HepG2 (cell line): ENCODE data around the gene TREML1. TPM values are rescaled to one million over a fixed set of nuclear protein-coding genes. Genes with fewer than 3 reads are reported as not detected.

Experiments
- ATAC-seq: fragments of 200-7000 bp; cut with Tn5 transposase; 3 replicates; pipeline ENCODE4 v1.9.1; 2020; ENCODE audit warnings: mild to moderate bottlenecking, moderate library complexity
- BruUV-seq: library from RNA; stranded (reverse); fragments of 400-500 nt; replicated peaks from 2 replicates; lab custom pipeline; 2021; lab: Mats Ljungman, UMichigan
- CTCF ChIA-PET: fragments of 300-600 bp; formaldehyde crosslinking; extraction: SDS; loops from one replicate; lab custom pipeline; 2021; ENCODE audit warnings: low total read pairs, inconsistent platforms, low intra/inter-chr PET ratio; lab: Yijun Ruan, JAX
- POLR2A ChIA-PET: fragments of 350-600 bp; sonication (Branson Sonifier 250); formaldehyde crosslinking; loops from one replicate; lab custom pipeline; 2020; ENCODE audit warnings: antibody characterized with exemption, inconsistent platforms; lab: Yijun Ruan, JAX
- DNase-seq: peaks from one replicate; pipeline ENCODE4 v3.0.0-alpha.2; 2015; ENCODE audit warnings: low spot score
- FAIRE-seq: peaks from 3 replicates; lab custom pipeline; 2011; peaks lifted over from hg19 to GRCh38; lab: Jason Lieb, UNC
- H2AFZ ChIP-seq: one replicate; pipeline ENCODE4 v1.6.1; 2011; ENCODE audit warnings: low read length, inconsistent platforms
- H3K27ac ChIP-seq: fragments of 300-600 bp; 3 replicates; pipeline ENCODE4 v1.8.0; 2011; ENCODE audit warnings: mixed run types, mild to moderate bottlenecking, mixed read lengths, low read length, inconsistent platforms; ENCODE audit not compliant: insufficient read depth; ENCODE audit errors: extremely low read length
- H3K27me3 ChIP-seq, 2 experiments: fragments of 200-600 bp in 1 of 2; 2 replicates in 1 of 2; 3 replicates in 1 of 2; pipeline versions ENCODE4 v1.6.0 to v1.8.0; 2011; ENCODE audit warnings: low read length in 2 of 2, mild to moderate bottlenecking in 2 of 2, moderate library complexity in 2 of 2, inconsistent platforms in 1 of 2; ENCODE audit not compliant: insufficient read depth in 2 of 2, control insufficient read depth in 1 of 2
- H3K36me3 ChIP-seq, 2 experiments: fragments of 200-600 bp in 1 of 2; replicated peaks in 1 of 2; 2 replicates in 1 of 2; 3 replicates in 1 of 2; pipeline versions ENCODE4 v1.5.1 to v1.8.0; 2011; ENCODE audit warnings: low read length in 2 of 2, inconsistent platforms in 1 of 2; ENCODE audit not compliant: insufficient read depth in 2 of 2, control insufficient read depth in 1 of 2
- H3K4me1 ChIP-seq: 2 replicates; pipeline ENCODE4 v1.5.1; 2012; ENCODE audit warnings: low read length, inconsistent platforms; ENCODE audit not compliant: insufficient read depth
- H3K4me2 ChIP-seq: 2 replicates; pipeline ENCODE4 v1.6.0; 2011; ENCODE audit warnings: low read depth, low read length, inconsistent platforms
- H3K4me3 ChIP-seq, 3 experiments: fragments of 200-600 bp in 1 of 3; sonication (generic), shearing (Covaris generic) in 1 of 3; replicated peaks in 1 of 3; 2 replicates each; pipeline ENCODE4 v1.5.1; 2011 to 2016; ENCODE audit warnings: low read length in 3 of 3, inconsistent platforms in 2 of 3, low read depth in 2 of 3, mild to moderate bottlenecking in 2 of 3, control low read depth in 1 of 3, mixed read lengths in 1 of 3; ENCODE audit not compliant: insufficient read depth in 1 of 3
- H3K79me2 ChIP-seq: one replicate; pipeline ENCODE4 v1.6.1; 2011; ENCODE audit warnings: low read length, inconsistent platforms; ENCODE audit not compliant: insufficient read depth
- H3K9ac ChIP-seq: 2 replicates; pipeline ENCODE4 v1.6.0; 2011; ENCODE audit warnings: mild to moderate bottlenecking, low read depth, low read length, inconsistent platforms; ENCODE audit not compliant: insufficient read depth
- H3K9me3 ChIP-seq: 2 replicates; pipeline ENCODE4 v1.5.1; 2012; ENCODE audit warnings: mild to moderate bottlenecking, low read length
- H4K20me1 ChIP-seq: 2 replicates; pipeline ENCODE4 v1.6.0; 2011; ENCODE audit warnings: inconsistent platforms, mild to moderate bottlenecking, low read length, moderate library complexity; ENCODE audit not compliant: insufficient read depth
- ELF3 ChIP-seq: IDR thresholded peaks from 2 replicates; pipeline ENCODE4 v1.6.1; 2016; ENCODE audit warnings: missing genetic modification reagents, missing compliant biosample characterization
- FOXC1 ChIP-seq: sonication (generic); formaldehyde crosslinking; IDR thresholded peaks from 2 replicates; pipeline ENCODE4 v1.8.0; 2022; ENCODE audit warnings: mild to moderate bottlenecking, missing genetic modification reagents, borderline replicate concordance
- HNRNPK ChIP-seq: fragments of 200-400 bp; formaldehyde crosslinking; IDR thresholded peaks from 2 replicates; pipeline ENCODE4 v1.6.1; 2018; ENCODE audit warnings: low read length, low read depth, moderate library complexity, mild to moderate bottlenecking; ENCODE audit not compliant: poor library complexity, severe bottlenecking
- MED13 ChIP-seq: sonication (generic); formaldehyde crosslinking; IDR thresholded peaks from 2 replicates; pipeline ENCODE4 v1.5.0; 2020; ENCODE audit warnings: missing genetic modification reagents
- PHB2 ChIP-seq: fragments of 450-650 bp; IDR thresholded peaks from 2 replicates; pipeline ENCODE4 v1.6.1; 2018; ENCODE audit not compliant: partially characterized antibody
- REXO4 ChIP-seq: sonication (generic); formaldehyde crosslinking; IDR thresholded peaks from 2 replicates; pipeline ENCODE4 v1.8.0; 2022; ENCODE audit warnings: missing genetic modification reagents, mild to moderate bottlenecking, borderline replicate concordance
- ZBTB33 ChIP-seq: sonication (generic); formaldehyde crosslinking; IDR thresholded peaks from 2 replicates; pipeline ENCODE4 v1.4.0; 2020; ENCODE audit warnings: missing genetic modification reagents
- ZNF34 ChIP-seq: sonication (generic); formaldehyde crosslinking; IDR thresholded peaks from 2 replicates; pipeline ENCODE4 v1.4.0; 2020; ENCODE audit warnings: mild to moderate bottlenecking, missing genetic modification reagents, borderline replicate concordance
- ZNF550 ChIP-seq: sonication (generic); formaldehyde crosslinking; IDR thresholded peaks from 2 replicates; pipeline ENCODE4 v1.4.0; 2020; ENCODE audit warnings: mild to moderate bottlenecking, missing genetic modification reagents, borderline replicate concordance
- ZNF761 ChIP-seq: sonication (generic); formaldehyde crosslinking; conservative IDR thresholded peaks from 2 replicates; pipeline ENCODE4 v1.4.0; 2020; ENCODE audit warnings: mild to moderate bottlenecking, missing genetic modification reagents
- WGBS: methylation state at CpG from one replicate; pipeline ENCODE4 v1.1.6; 2017; ENCODE audit warnings: low lambda C conversion rate; 5-methylcytosine and 5-hydroxymethylcytosine counted together
- in situ Hi-C: cut with HindIII; loops from 2 replicates; pipeline ENCODE4 v1.10.0; 2017; ENCODE audit warnings: low pct_unique_long_range_greater_than_20kb; ENCODE audit not compliant: extremely low pct_ligation_motif_present
- intact Hi-C: fragments of 100-400 bp; cut with micrococcal nuclease; formaldehyde crosslinking; loops from one replicate; pipeline ENCODE4 v1.10.0; 2022; ENCODE audit not compliant: unreplicated experiment
- polyA plus RNA-seq, 8 experiments: library from polyadenylated mRNA; depleted of rRNA in 3 of 8; stranded (reverse) in 7 of 8; unstranded in 1 of 8; fragments of >200 nt; fragmentation: Illumina TruSeq in 4 of 8; extraction: Trizol in 4 of 8; gene quantifications; 2 replicates each; pipeline versions ENCODE4 v1.2.1 to v1.2.3, GENCODE V29; 2011 to 2016; ENCODE audit warnings: low read depth in 4 of 8, missing spikeins in 1 of 8, mixed read lengths in 1 of 8; ENCODE audit not compliant: insufficient read depth in 1 of 8
- total RNA-seq, 5 experiments: library from RNA; depleted of rRNA; stranded (reverse); fragments of >200 nt; fragmentation: Illumina TruSeq; extraction: Trizol; gene quantifications; 2 replicates each; pipeline ENCODE4 v1.2.3, GENCODE V29; 2016; ENCODE audit warnings: low read depth in 1 of 5
- TF ChIP-seq, protein P1 (sequence below): sonication (generic); formaldehyde crosslinking; IDR thresholded peaks from 2 replicates; pipeline ENCODE4 v1.5.0; 2020; ENCODE audit warnings: missing genetic modification reagents

TREML1 gene
- total and polyA plus RNA-seq, 2 of the 13 experiments (the other 11 are each of a cell fraction or from before 2014, with no cell fraction given), result not detected

- POLR2A ChIA-PET, result no interaction called here
- CTCF ChIA-PET, result no interaction called here
- H3K4me2 ChIP-seq, result no peak overlapping the region
- H3K9me3 ChIP-seq, result no peaks in the 10 kb centered on the region
- no peak overlapping the region for H2AFZ ChIP-seq
- H3K79me2 ChIP-seq, result no peaks in the 10 kb centered on the region
- no TSS peak for BruUV-seq
- H3K27ac ChIP-seq, result no peak overlapping the region
- H3K4me1 ChIP-seq, result no peaks in the 10 kb centered on the region
- no peaks in the 10 kb centered on the region for H4K20me1 ChIP-seq
- H3K4me3 ChIP-seq, result no peak overlapping the region
- H3K9ac ChIP-seq, result no peak overlapping the region
- no peaks in the 10 kb centered on the region for H3K36me3 ChIP-seq
- intact Hi-C loops, result no loop called here
- FAIRE-seq (no peak), ATAC-seq (no peak), DNase-seq (no peak)
- in situ Hi-C loops, result no loop called here
- WGBS, result 25% methylated on average over 1 of the region's 1 CpG
- peaks cover 0 to 5% of the 10 kb centered on the region in 2 experiments; a peak in 2 of 5 replicates for H3K27me3 ChIP-seq
- TF ChIP-seq FOXC1 (CRISPR knock-in tag) (no peak), ZBTB33 (no peak), ZNF761 (CRISPR knock-in tag) (no peak), REXO4 (CRISPR knock-in tag) (no peak), ZNF34 (CRISPR knock-in tag) (no peak), MED13 (no peak), HNRNPK (no peak), PHB2 (no peak), ZNF550 (CRISPR knock-in tag) (no peak), ELF3 (CRISPR knock-in tag) (no peak)
- TF ChIP-seq, protein P1, sequence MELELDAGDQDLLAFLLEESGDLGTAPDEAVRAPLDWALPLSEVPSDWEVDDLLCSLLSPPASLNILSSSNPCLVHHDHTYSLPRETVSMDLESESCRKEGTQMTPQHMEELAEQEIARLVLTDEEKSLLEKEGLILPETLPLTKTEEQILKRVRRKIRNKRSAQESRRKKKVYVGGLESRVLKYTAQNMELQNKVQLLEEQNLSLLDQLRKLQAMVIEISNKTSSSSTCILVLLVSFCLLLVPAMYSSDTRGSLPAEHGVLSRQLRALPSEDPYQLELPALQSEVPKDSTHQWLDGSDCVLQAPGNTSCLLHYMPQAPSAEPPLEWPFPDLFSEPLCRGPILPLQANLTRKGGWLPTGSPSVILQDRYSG (CRISPR knock-in tag), result no peak
Observed at GRCh38 chr6:41199552-41200246, 45.6 kb upstream of the TREML1 start.
